GM19468 (cell line): ENCODE data around the gene CCDC33.

Source experiments
- ATAC-seq: cut with Tn5 transposase; IDR thresholded peaks from one replicate; pipeline ENCODE4 v1.9.1; 2021; ENCODE audit warnings: mild to moderate bottlenecking, moderate library complexity, moderate number of reproducible peaks; ENCODE audit not compliant: unreplicated experiment; ENCODE audit errors: extremely low read depth

The CCDC33 gene

DNA sequence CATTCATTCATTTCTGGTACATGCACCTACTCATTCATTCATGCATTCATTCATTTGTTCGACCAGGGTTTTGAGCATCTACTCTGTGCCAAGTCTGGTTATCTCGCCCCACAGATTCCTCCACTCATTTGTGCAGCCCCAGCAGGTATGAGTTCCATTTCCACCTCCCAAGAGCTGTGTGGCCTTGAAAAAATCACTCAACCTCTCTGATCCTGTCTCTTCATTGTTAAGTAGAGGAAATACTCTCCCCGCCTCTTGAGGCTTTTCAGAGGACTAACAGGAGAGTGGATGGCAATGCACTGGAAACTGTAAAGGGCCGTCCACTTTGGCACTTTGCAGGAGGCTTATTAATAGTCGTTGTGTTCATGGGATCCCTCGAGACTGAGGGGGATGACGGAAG, 69.6 kb downstream of the CCDC33 start:
- ATAC-seq, result no peak

DNA sequence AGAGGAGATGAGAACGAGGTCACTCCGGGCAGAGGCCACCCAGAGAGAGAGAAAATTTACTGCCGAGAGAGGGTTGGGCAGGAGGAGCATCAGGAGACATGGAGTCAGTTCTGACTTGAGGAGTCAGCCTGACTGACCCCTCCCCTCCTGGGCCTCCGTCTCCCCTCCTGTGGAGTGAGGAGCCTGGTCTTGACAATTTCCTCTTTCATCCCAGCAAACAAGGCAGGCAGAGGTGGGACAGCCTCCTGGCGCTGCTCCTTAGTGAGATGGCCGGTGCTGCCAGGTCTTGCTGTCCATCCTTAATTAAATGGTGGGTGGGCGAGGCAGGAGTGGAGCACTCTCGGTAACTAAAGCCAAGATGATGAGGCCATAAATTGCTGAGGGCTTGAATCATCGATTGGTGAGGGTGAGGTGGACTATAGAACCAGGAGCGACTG, 70.7 kb downstream of the CCDC33 start:
- ATAC-seq, result no peak

GRCh38 chr15:74307827-74308811, 72.0 kb downstream of the CCDC33 start:
- ATAC-seq, result no peak

- no peak for ATAC-seq
Measured at GRCh38 chr15:74311734-74312444, 75.8 kb downstream of the CCDC33 start.

DNA sequence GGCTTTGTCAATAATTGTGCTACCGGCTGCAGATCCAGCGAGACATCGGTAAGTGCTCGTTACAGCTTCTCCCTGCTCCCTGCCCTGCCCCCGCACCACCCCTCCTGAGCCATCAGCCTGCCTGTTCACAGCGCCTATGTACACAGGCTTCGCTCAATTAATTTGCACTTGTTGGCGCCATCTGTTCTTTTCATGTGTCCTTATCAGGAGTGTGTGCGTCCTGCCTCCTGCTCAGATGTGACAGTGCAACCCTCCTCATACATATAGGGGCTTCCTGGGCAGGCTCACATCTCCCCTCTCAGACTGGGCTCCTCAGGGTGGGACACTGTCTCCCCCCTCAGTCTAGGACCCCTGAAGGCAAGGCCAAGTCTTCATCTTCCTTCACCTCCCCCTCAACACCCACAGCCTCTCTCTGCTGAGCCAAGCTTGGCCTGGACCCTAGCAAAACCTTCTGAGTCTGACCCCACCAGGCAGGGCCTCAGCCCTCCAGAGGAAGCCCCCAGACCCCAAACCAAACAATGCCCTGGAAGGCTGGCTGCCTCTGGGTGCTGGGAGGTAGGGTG, 76.4 kb downstream of the CCDC33 start:
- ATAC-seq, result no peak

- no peak for ATAC-seq
Measured at GRCh38 chr15:74313889-74314288, 77.8 kb downstream of the CCDC33 start.

DNA sequence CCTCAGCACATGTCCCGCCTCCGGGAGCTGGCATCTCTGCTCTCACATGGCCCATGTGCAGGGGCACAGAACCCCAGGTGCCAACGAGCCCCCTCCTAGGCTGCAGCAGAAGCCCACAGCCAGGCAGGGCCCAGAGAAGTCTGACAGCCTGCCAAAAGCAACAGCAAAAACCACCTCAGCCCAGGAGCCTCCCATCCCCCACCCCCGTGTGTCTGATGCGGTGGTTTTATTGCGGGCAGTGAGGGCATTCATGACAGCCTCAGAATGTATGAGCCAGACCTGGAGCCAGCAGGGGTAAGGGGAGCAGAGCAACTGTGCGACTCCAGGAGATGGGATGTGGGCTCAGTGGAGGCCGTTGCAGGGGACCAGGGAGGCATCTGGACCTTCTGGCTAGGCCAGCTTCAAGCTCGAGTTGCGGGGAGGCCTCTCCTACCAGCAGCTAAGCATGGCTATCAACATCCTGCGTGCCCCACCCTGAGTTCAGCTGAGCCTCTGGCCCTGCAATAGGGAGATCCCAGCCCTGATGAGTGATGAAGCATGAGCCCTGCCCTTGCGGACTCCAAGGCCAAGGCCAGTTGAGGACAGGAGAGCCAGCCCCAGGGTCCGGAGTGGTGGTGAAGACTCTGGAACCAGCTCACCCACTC, 78.8 kb downstream of the CCDC33 start:
- no peak for ATAC-seq

DNA sequence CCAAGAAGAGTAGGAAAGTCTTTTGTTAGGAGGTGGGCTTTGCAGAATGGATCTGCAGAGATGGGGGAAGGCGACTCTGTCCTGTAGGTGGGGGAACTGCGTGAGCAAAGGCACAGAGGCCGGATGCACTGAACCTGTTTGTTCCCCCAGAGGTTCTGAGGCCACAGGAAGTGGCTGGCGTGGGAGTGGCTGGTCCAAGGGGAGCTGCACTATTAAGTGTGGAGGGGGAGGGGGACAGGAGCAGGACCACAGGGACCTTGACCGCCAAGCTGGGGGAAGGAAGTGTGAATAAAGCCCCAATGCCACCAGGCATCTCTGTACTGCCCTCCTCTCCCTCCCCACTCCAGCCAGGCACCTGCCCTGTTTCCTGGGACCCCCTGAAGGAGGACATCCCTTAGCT, 79.5 kb downstream of the CCDC33 start:
- no peak for ATAC-seq

DNA sequence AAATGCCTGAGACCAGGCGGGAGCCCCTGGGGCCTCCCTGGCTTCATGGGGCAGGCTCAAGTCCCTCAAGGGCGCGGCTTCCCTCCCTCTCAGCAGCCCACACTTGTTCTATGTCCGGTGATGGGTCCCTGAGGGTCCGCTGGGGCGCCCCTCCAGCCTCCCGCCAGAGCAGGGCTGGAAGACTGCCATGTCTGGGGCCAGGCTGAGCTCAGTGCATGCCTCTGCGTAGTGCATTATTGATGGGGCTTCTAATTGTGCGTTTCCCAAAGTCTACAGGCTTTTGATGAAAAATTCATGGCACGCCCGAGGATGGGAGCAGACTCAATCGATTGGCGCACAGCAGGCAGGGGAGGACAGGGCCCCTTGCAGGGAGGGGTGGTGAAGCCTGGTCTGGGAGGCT, 80.0 kb downstream of the CCDC33 start:
- no peak for ATAC-seq

GRCh38 chr15:74317820-74318375, 81.8 kb downstream of the CCDC33 start:
- no peak for ATAC-seq

DNA sequence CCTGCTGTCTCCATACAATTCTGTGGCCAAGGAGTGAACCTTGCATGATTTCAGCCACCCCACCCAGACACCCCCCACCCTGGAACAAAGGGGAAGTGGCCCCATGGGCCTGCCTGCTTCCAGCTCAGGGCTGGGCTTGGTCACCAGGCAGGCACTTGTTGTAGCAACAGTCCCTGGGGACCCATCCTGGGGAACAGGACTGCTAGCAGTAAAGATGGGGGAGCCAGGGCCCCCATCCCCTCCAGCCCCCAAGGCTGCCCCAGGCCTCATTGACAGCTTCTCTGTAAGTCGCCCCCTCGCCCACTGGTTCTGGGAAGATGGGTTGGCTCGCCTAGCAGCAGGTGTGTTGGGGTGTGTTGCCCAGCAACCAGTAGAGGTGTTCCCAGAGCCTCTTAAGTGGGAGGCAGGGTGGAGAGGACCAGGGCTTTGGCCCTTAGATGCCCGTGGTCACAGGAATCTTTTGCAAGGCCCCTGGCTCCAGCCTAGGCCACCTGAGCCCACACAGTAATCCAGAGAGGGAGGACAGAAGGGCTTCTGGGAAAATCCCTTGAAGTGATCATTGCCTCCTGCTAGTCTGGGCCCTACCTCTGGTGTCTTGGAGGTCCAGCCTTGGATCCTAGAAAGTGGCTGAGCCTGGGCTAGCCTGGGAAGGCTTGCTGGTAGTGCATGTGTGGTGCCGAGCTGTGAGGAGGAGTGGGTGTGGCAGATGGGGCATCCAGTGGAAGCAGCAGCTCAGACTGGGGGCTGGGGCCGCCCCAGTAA, 82.4 kb downstream of the CCDC33 start:
- no peak for ATAC-seq

DNA sequence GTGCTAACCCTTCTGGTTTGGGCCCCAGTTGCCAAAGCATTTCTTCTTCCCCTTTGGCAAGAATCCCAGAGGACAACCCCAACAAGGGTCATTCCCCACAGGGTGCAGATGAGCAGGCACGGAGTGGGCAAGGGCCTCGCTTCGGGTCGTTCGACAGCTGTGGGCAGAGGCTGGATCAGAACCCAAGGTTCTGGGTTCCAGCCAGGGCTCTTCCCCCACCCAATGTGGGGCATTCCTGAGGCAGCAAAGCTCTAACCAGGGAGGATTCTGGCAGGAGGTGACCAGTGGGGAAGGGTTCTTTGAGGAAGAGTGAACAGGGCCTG, 83.0 kb downstream of the CCDC33 start:
- no peak for ATAC-seq

DNA sequence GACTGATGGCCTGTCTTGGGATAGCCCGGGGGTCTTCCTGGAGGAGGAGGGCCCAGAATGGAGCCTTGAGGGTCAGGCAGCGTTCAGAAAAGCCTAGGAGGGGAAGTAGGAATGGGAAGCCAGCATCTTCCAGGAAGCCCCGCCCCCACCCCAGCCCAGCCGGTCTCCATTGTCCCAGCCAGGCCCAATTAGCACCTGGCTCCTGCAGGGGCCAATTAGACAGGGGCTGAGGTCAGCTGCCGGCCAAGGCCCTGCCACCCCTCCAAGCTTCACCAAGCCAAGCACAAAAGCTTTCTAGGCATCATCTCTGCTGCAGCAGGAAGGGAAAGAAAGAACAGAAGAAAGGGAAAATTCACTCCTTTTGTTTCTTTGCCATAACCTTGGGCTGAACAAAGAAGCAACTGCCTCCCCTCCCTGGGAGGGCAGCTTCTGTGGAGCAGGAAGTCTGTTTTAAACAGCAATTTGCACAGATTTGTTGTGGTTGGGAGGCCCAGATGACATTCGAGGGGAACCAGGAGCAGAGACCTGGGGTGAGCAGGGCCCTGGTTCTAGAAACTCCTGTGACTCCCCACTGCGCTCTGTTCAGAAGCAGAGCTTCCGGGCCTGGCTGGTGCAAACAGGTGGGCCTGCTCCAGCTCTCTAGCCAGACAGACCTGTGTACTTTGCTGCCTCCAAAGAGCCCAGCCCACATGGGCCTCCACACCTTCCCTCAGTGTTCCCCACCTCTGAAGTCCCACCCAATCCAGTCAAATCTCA, 83.6 kb downstream of the CCDC33 start:
- ATAC-seq, result no peak

GRCh38 chr15:74320352-74321247, 84.5 kb downstream of the CCDC33 start:
- ATAC-seq, result no peak

DNA sequence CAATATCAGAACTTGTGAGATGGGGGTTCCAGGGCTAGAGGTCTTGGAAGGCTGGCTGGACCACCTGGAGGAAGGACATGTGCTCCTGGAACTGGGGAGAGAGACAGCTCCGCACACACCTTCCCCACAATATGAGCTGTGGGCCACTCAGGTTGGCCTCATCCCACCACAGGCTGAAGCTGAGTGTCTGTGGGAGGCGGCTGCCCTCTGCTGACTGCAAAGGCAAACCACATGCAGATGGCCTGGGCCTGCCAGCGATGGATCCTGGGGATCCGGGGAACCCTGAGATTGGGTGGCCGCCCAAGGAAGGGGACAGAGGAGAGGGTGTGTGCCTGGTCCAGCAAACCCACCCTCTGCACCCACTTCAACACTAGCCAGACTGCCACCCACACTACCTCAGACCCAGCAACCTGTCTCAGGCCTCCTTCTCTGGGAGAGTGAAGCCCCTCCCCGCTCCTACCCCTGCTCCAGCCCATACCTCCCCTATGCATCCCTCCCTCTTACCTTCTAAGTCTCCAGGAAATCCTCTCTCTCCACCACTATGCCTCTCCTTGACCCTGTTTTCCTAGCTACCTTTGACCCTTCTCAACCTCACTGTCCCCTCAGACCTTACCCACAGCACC, 86.5 kb downstream of the CCDC33 start:
- ATAC-seq, result no peak

DNA sequence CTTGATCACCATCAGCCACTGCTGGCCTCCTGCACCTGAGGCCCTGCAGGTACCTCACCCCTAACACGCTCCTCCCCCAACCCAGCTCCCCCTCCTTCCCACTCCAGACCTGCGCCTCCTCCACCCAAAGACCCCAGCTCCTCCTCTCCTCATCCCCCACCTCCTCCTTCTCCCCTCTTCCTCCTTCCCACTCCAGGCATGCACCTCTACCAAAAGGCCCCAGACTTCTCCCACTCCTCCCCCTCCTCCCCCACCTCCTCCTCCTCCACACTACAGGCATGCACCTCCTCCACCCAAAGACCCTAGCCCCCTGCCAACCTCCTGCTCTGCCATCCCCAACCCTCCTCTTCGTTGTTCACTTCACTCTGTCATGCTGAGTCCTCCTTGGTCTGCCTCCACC, 88.6 kb downstream of the CCDC33 start:
- ATAC-seq, result no peak

DNA sequence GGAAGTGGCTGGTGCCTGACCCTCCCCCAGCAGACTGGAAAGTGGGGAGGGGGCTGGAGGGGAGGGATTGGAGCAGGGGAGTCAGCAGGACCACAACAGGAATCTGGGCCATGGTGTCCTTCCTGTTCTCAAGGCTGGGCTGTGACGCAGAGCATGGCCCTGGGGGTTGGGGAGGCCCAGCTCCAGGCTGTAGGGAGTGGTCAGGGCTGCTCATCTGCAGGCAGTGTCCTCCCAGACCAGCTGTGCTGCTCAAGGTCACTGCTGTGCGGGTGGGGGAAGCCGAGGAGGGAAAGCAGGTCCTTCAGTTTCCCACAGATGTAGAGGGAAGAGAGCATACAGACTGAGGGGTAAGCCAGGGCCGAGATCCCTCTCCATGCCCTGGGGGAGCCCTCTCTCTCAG, 90.6 kb downstream of the CCDC33 start:
- no peak for ATAC-seq

DNA sequence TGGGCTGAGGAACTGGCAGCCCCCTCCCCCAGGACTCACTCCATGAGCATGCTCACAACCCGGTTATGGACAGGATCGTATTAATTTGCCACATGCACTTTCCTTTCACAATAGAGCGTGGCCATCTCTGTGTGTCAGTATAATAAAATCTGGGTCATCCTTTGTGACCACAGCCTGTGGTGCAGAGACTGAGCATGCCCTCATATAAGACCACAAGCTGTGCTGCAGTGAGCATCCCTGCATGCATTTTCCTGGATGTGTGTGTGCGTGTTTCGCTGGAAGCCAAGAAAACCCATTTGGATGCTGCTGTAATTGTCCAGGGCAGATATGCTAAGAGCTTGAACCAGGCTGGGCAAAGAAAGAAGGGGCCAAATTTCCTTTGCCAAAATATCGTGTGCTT, 91.6 kb downstream of the CCDC33 start:
- no peak for ATAC-seq
